HG03571 (cell line): ENCODE results near the gene PXN.
"Not testable (repeated sequence)": the region's sequence is repeated elsewhere in the genome, so short reads cannot be mapped to it uniquely, and the experiment has no call there.

Source experiments
- ATAC-seq: cut with Tn5 transposase; IDR thresholded peaks from one replicate; pipeline ENCODE4 v1.9.1; 2021; ENCODE audit not compliant: unreplicated experiment

The PXN gene

DNA sequence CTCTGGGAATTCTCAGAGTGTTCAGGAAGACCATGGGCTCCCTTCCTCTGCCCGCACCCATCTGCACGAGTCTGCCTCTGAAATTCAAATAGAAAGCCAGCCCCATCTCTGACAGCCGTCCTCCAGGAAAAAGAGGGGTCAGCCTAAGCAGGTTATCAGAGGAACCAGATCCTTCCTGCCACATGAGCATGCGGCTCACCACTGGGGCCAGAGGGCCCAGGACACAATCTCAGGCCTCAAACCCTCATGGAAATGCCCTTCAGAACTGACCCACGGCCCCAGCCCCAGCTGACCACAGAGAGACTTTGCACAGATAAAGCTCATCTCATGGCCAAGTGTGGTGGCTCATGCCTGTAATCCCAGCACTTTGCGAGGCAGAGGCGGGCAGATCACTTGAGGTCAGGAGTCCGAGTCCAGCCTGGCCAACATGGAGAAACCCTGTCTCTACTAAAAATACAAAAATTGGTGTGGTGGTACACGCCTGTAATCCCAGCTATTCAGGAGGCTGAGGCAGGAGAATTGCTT is 23.2 kb downstream of the PXN start:
- no peak for ATAC-seq

GRCh38 chr12:120241561-120242274 is 23.8 kb downstream of the PXN start:
- no peak for ATAC-seq

GRCh38 chr12:120240495-120240833 is 25.1 kb downstream of the PXN start:
- no peak for ATAC-seq

- no peak for ATAC-seq
Measured at GRCh38 chr12:120239776-120240494, 25.6 kb downstream of the PXN start.

GRCh38 chr12:120238839-120239445 is 26.6 kb downstream of the PXN start:
- ATAC-seq: no peak

GRCh38 chr12:120238217-120238616 is 27.3 kb downstream of the PXN start:
- no peak for ATAC-seq

DNA sequence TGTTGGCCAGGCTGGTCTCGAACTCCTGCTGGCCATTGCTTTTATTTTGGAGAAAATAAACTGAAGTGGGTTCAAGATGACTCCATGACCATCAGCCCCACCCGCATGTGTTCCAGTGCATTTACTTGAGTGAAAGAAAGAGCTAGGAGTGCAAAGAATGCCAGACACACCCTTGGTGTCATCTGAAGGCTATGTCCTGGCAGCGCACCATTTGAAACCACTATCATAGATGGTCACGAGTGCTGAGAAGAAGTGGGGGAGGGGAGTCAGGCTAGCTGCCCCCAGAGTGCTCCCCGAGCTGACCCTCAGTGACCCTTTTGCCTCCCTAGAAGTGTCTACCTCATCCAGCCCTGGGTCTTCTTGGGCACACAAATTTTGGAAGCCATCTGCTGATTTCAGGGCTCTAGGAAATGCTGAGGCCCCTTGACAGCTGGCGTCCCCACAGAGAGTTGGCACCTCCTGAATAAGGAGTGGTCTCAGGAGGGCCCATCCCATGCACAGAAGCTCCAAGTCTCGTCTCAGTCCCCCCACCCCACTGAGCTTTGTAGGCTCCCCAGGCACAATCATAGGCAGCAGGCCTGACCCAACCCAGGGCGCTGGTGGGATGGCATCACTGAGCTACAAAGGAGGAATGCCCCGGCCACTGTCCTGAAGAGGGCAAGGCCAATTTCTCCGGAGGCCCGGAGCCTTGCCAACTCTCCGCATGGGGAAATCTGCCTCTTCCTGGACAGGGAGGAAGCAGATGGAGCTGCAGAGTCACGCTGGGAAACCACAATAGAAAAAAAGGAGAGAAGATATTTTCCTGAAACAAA is 28.0 kb downstream of the PXN start:
- ATAC-seq: no peak

DNA sequence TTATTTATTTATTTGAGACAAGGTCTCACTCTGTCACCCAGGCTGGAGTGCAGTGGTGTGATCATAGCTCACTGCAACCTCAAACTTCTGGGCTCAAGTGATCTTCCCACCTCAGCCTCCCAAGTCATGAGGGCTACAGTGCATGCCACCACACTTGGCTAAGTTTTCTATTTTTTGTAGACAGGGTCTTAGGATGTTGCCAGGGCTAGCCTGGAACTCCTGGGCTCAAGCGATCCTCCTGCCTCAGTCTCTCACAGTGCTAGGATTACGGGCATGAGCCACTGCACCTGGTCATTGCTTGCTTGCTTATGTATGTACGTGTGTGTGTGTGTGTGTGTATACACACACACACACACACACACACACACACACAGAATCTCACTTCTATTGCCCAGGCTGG is 28.7 kb downstream of the PXN start:
- not testable (repeated sequence) for ATAC-seq

- no peak for ATAC-seq
Measured at GRCh38 chr12:120235369-120236323, 29.9 kb downstream of the PXN start.

GRCh38 chr12:120234643-120235368 is 30.7 kb downstream of the PXN start:
- ATAC-seq: no peak

GRCh38 chr12:120231316-120232011 is 34.1 kb downstream of the PXN start:
- ATAC-seq: no peak

GRCh38 chr12:120230974-120231315 is 34.6 kb downstream of the PXN start:
- ATAC-seq: no peak

DNA sequence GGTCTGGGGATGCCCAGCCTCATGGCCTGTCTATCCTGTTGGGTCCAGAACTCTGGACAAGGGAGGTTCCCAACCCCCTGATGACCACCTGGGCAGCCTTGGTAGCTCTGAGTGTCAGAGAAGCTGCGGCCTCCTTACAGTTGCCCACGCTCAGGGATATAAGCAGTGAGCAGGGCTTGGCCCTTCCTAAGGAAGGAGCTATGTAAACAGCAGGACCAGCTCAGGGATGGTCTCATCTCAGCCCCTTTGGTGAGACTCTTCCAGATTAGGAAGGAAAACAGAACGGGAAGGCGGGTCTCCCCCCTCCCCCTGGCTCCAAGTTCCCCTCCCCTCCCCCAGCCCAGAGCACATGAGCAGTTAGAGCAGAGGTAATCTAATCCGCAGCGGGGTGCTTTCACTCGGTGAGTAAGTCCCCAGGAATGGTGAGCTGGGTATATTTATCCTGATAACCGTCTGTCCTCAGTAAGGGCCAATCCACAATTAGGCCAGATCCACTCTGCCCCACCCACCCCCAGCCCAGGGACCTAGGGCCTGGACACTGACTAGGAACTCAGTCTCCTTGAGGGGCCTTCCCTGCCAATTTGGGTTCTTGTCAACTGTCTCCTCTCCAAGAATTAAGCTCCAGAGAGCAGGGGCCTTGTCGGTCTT is 35.1 kb downstream of the PXN start:
- ATAC-seq: no peak

- ATAC-seq: no peak
Measured at GRCh38 chr12:120229487-120230325, 35.8 kb downstream of the PXN start.

DNA sequence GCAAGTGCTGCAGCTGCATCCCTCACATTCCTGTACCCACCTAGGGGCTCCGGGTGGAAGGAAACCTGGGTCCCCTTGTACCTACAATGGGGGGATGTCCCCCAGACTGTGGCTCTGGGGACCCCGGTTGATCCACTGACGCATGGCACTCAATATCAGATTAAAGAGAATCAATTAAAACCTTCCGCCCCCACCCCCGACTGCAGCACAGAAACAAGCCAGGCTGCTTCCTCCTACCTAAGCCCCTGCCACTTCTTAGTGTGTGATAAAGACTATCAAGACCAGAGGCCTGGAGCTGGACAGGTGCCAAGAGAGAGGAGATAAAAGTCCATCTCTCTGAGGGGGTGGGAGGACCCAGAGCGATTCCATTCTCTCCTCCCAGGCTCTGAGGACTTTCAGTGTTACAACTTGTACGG is 36.5 kb downstream of the PXN start:
- ATAC-seq: no peak

DNA sequence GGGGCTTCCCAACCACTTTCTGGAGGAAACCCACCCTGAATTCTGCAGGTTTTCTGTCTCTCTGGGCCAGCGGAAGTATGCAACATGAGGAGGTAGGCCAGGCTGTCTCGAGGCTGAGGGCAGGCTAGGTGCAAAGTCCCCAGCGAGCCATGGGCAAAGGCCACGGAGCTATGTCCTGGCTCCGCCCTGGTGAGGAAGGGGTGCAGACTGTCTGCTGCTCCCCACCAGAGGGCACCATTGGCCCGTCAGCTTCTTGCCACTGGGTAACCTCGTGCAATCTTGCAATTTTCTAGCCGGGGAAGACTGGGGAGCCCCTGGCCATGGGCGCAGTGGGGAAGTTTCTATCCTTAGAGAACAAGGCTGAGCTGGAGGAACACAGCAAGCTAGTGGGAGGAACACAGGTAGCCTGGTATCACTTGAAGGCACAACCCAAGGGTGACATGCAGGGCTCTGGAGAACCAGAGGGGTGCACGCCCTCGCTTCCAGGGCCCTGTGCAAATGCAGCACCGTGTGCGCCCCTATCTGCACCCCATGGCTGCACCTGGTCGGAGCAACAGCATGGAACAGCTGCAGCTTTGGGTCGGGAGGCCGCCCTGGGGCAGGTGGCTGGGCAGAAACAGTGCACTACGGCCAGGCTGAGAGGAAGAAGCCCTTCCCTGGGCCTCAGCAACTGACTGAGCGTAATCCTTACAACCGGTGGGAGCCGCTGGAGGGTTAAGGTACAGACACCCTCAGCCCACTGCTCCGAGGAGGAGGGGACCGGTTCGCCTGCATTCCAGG is 37.0 kb downstream of the PXN start:
- ATAC-seq: no peak

DNA sequence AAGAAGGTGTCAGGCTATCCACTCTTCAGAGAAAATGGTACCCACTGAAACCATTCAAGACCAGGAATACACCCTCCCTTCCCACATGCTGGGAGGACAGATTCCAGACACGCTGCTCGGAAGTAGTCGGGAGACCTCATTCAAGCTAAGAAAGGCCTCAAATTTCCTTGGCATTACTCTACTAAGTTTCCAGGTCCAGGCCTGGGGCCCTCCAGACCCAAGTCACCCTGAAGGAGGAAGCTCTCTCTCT is 37.6 kb downstream of the PXN start:
- ATAC-seq: no peak
